GM12878 (cell line): ENCODE results near the gene OSTN. TPM values are rescaled to one million over a fixed set of nuclear protein-coding genes. Genes with fewer than 3 reads are reported as not detected.

Experiments used
- ATAC-seq: fragments of 200-7000 bp; cut with Tn5 transposase; 3 replicates; pipeline ENCODE4 v1.9.1; 2020; ENCODE audit warnings: mild to moderate bottlenecking, moderate library complexity
- BruUV-seq: library from RNA; stranded (reverse); fragments of 400-500 nt; replicated peaks from 2 replicates; lab custom pipeline; 2021; lab: Mats Ljungman, UMichigan
- CTCF ChIA-PET: fragments of 300-600 bp; sonication (Branson Sonifier 250); formaldehyde crosslinking; extraction: SDS; loops from one replicate; lab custom pipeline; 2021; ENCODE audit warnings: inconsistent platforms; lab: Yijun Ruan, JAX
- POLR2A ChIA-PET: fragments of 350-600 bp; formaldehyde crosslinking; extraction: SDS; loops from one replicate; lab custom pipeline; 2021; ENCODE audit warnings: inconsistent platforms; lab: Charles Lee
- RAD21 ChIA-PET: fragments of 300-600 bp; sonication (Branson Sonifier 250); formaldehyde crosslinking; loops from one replicate; lab custom pipeline; 2023; ENCODE audit warnings: antibody characterized with exemption; ENCODE audit not compliant: unreplicated experiment; lab: Charles Lee
- SMC1A ChIA-PET: fragments of 300-600 bp; sonication (Branson Sonifier 250); formaldehyde crosslinking; loops from one replicate; lab custom pipeline; 2023; ENCODE audit not compliant: unreplicated experiment, uncharacterized antibody; lab: Charles Lee
- DNase-seq: peaks from one replicate; pipeline ENCODE4 v3.0.0-alpha.2; 2011; ENCODE audit warnings: low read depth, low spot score
- FAIRE-seq: peaks from 3 replicates; lab custom pipeline; 2011; peaks lifted over from hg19 to GRCh38; lab: Jason Lieb, UNC
- H2AFZ ChIP-seq: 2 replicates; pipeline ENCODE4 v1.6.0; 2011; ENCODE audit warnings: low read depth, low read length, control low read depth; ENCODE audit not compliant: control insufficient read depth
- H3K27ac ChIP-seq: 2 replicates; pipeline ENCODE4 v1.5.1; 2011; ENCODE audit warnings: control low read depth; ENCODE audit not compliant: control insufficient read depth, insufficient read depth
- H3K27me3 ChIP-seq, 2 experiments: replicated peaks in 1 of 2; 2 replicates each; pipeline versions ENCODE4 v1.6.0 to v1.6.1; 2011; ENCODE audit warnings: low read length in 1 of 2; ENCODE audit not compliant: control insufficient read depth in 2 of 2, insufficient read depth in 2 of 2
- H3K36me3 ChIP-seq, 2 experiments: 2 replicates each; pipeline ENCODE4 v1.5.1; 2011; ENCODE audit warnings: low read length in 1 of 2; ENCODE audit not compliant: control insufficient read depth in 2 of 2, insufficient read depth in 2 of 2
- H3K4me1 ChIP-seq: 2 replicates; pipeline ENCODE4 v1.6.1; 2011; ENCODE audit warnings: mild to moderate bottlenecking, low read length, moderate library complexity, mixed read lengths; ENCODE audit not compliant: control insufficient read depth, insufficient read depth
- H3K4me2 ChIP-seq: 2 replicates; pipeline ENCODE4 v1.6.0; 2011; ENCODE audit warnings: control low read depth; ENCODE audit not compliant: control insufficient read depth, insufficient read depth
- H3K4me3 ChIP-seq: fragments of 200-600 bp; sonication (generic); 2 replicates; pipeline ENCODE4 v1.5.1; 2016
- H3K79me2 ChIP-seq: 2 replicates; pipeline ENCODE4 v1.6.0; 2011; ENCODE audit warnings: low read length; ENCODE audit not compliant: control insufficient read depth, insufficient read depth
- H3K9ac ChIP-seq: 2 replicates; pipeline ENCODE4 v1.8.0; 2011; ENCODE audit warnings: low read length, control low read depth, mixed read lengths; ENCODE audit not compliant: control insufficient read depth, insufficient read depth
- H3K9me3 ChIP-seq: replicated peaks from 3 replicates; pipeline ENCODE4 v1.5.1; 2011; ENCODE audit warnings: mild to moderate bottlenecking, low read length; ENCODE audit not compliant: control insufficient read depth, insufficient read depth
- H4K20me1 ChIP-seq: 2 replicates; pipeline ENCODE4 v1.6.0; 2011; ENCODE audit not compliant: control insufficient read depth, insufficient read depth
- CBFB ChIP-seq: IDR thresholded peaks from 2 replicates; pipeline ENCODE4 v1.6.1; 2016; ENCODE audit warnings: antibody characterized with exemption, low read depth
- CBX5 ChIP-seq: sonication (generic); IDR thresholded peaks from 2 replicates; pipeline ENCODE4 v1.6.1; 2016; ENCODE audit warnings: low read depth, moderate library complexity, mild to moderate bottlenecking, inconsistent platforms
- CEBPB ChIP-seq, 2 experiments: fragments of 150-350 bp in 1 of 2; IDR thresholded peaks; 2 replicates each; pipeline ENCODE4 v1.6.1; 2012 to 2014; ENCODE audit warnings: low read depth in 2 of 2, low read length in 2 of 2, borderline replicate concordance in 1 of 2, inconsistent platforms in 1 of 2
- IKZF2 ChIP-seq, 2 experiments: fragments of 450-650 bp; IDR thresholded peaks; 2 replicates each; pipeline ENCODE4 v1.6.1; 2017; ENCODE audit warnings: mild to moderate bottlenecking in 2 of 2, moderate library complexity in 2 of 2
- POLR2AphosphoS2 ChIP-seq: IDR thresholded peaks from 2 replicates; pipeline ENCODE4 v1.6.1; 2011; ENCODE audit warnings: low read depth, mild to moderate bottlenecking, low read length, improper control_type of control experiment, moderate library complexity
- STAT1 ChIP-seq: fragments of 450-650 bp; conservative IDR thresholded peaks from 2 replicates; pipeline ENCODE4 v1.6.1; 2014; ENCODE audit warnings: antibody characterized with exemption, mild to moderate bottlenecking
- SUZ12 ChIP-seq: fragments of 200-600 bp; sonication (generic); IDR thresholded peaks from one replicate; pipeline ENCODE4 v1.6.1; 2018; ENCODE audit warnings: antibody characterized with exemption, mild to moderate bottlenecking; ENCODE audit not compliant: unreplicated experiment
- TCF3 ChIP-seq: IDR thresholded peaks from 2 replicates; pipeline ENCODE4 v1.6.1; 2012; ENCODE audit warnings: low read depth, mild to moderate bottlenecking, low read length, borderline replicate concordance; ENCODE audit not compliant: insufficient read depth
- WGBS: methylation state at CpG from one replicate; pipeline ENCODE4 v1.1.6; 2016; ENCODE audit warnings: low lambda C conversion rate; ENCODE audit not compliant: insufficient replicate concordance, insufficient coverage; ENCODE audit errors: missing lambda C conversion rate; 5-methylcytosine and 5-hydroxymethylcytosine counted together
- in situ Hi-C: fragments of 300-500 bp; cut with MboI; formaldehyde crosslinking; loops from 9 replicates; pipeline ENCODE4 v1.14.3; 2018; ENCODE audit warnings: mixed read lengths
- intact Hi-C: fragments of 100-400 bp; cut with micrococcal nuclease; formaldehyde crosslinking; loops from one replicate; pipeline ENCODE4 v1.14.2; 2022; ENCODE audit not compliant: unreplicated experiment
- polyA plus RNA-seq, 11 experiments: library from polyadenylated mRNA; depleted of rRNA in 4 of 11; unstranded in 6 of 11; stranded (reverse) in 5 of 11; fragments of >200 nt; fragmentation: Nextera tagmentation in 4 of 11; fragmentation: Illumina TruSeq in 1 of 11; extraction: Ambion mirVana in 4 of 11; extraction: Trizol in 1 of 11; gene quantifications; 1 replicate in 1 of 11; 2 replicates in 10 of 11; pipeline versions ENCODE4 v1.2.1 to v1.2.3, GENCODE V29; 2011 to 2016; ENCODE audit warnings: inconsistent platforms in 2 of 11, missing spikeins in 2 of 11, low read depth in 1 of 11
- total RNA-seq, 4 experiments: library from RNA; depleted of rRNA in 3 of 4; stranded (reverse); fragments of >200 nt in 3 of 4; fragmentation: Illumina TruSeq in 1 of 4; extraction: Trizol in 1 of 4; gene quantifications; 2 replicates each; pipeline versions ENCODE4 v1.2.1 to v1.2.3, GENCODE V29; 2013 to 2021
- TF ChIP-seq, protein P1 (sequence below), 3 experiments: IDR thresholded peaks in 2 of 3; conservative IDR thresholded peaks in 1 of 3; 2 replicates each; pipeline ENCODE4 v1.5.1; 2011; ENCODE audit warnings: low read depth in 3 of 3, low read length in 3 of 3, mild to moderate bottlenecking in 3 of 3, control low read depth in 2 of 3, moderate library complexity in 2 of 3, inconsistent platforms in 1 of 3, mixed read lengths in 1 of 3; ENCODE audit not compliant: control insufficient read depth in 2 of 3, insufficient read depth in 1 of 3; ENCODE audit errors: extremely low read depth in 1 of 3
- TF ChIP-seq, protein P2 (sequence below): IDR thresholded peaks from 2 replicates; pipeline ENCODE4 v1.6.1; 2012; ENCODE audit warnings: low read depth, low read length, improper control_type of control experiment

OSTN gene
- total and polyA plus RNA-seq, 10 of the 15 experiments (the other 5 are each of a cell fraction or from before 2014, with no cell fraction given): 0.04 to 0.27 (median 0.06) TPM; not detected in 6

GRCh38 chr3:191263850-191264249 is 64.8 kb downstream of the OSTN start:
- ChIA-PET RAD21 (interaction anchor here (0.6 to 5.2 kb wide), 17 partner anchors 10 to 95 kb away, joined by 3 to 40 read pairs (median 7); partner anchors contain the start of gene UTS2B), SMC1A (interaction anchor here (0.9 to 21.5 kb wide), 18 partner anchors 10 to 125 kb away, joined by 3 to 375 read pairs (median 5); partner anchors contain the start of gene UTS2B), POLR2A (interaction anchor here (0.9 to 1.7 kb wide), 6 partner anchors 9 to 92 kb away, joined by 3 to 5 read pairs (median 3); no protein-coding TSS in a partner anchor), CTCF (interaction anchor here (0.6 to 1.7 kb wide), 8 partner anchors 9 to 117 kb away, joined by 3 to 6 read pairs (median 4); no protein-coding TSS in a partner anchor)
- FAIRE-seq: no peak
- Histone ChIP-seq H3K79me2 (no peaks in the 10 kb centered on the region), H3K27me3 (no peaks in the 10 kb centered on the region), H3K4me2 (peak overlapping the region; percentile 54; the same call in 1 of the 2 replicates), H3K36me3 (no peaks in the 10 kb centered on the region), H2AFZ (peak overlapping the region; percentile 51), H3K9ac (no peak overlapping the region), H3K9me3 (no peaks in the 10 kb centered on the region), H3K4me3 (peak overlapping the region; percentile 10; the same call in 1 of the 2 replicates), H3K4me1 (peaks cover 8% of the 10 kb centered on the region; the same call in 1 of the 2 replicates), H4K20me1 (no peaks in the 10 kb centered on the region), H3K27ac (peak overlapping the region; percentile 38)
- in situ Hi-C loops: no loop called here
- TF ChIP-seq STAT1: no peak
- TF ChIP-seq TCF3: no peak
- TF ChIP-seq, protein P1, sequence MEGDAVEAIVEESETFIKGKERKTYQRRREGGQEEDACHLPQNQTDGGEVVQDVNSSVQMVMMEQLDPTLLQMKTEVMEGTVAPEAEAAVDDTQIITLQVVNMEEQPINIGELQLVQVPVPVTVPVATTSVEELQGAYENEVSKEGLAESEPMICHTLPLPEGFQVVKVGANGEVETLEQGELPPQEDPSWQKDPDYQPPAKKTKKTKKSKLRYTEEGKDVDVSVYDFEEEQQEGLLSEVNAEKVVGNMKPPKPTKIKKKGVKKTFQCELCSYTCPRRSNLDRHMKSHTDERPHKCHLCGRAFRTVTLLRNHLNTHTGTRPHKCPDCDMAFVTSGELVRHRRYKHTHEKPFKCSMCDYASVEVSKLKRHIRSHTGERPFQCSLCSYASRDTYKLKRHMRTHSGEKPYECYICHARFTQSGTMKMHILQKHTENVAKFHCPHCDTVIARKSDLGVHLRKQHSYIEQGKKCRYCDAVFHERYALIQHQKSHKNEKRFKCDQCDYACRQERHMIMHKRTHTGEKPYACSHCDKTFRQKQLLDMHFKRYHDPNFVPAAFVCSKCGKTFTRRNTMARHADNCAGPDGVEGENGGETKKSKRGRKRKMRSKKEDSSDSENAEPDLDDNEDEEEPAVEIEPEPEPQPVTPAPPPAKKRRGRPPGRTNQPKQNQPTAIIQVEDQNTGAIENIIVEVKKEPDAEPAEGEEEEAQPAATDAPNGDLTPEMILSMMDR (IDR thresholded peaks at IDR 0.05 in 2 of 3, conservative IDR thresholded peaks at IDR 0.05 in 1 of 3; ENCODE audit: control insufficient read depth in 2 of 3, extremely low read depth in 1 of 3, insufficient read depth in 1 of 3, low read depth in 3 of 3, low read length in 3 of 3): no peak
- TF ChIP-seq, protein P2, sequence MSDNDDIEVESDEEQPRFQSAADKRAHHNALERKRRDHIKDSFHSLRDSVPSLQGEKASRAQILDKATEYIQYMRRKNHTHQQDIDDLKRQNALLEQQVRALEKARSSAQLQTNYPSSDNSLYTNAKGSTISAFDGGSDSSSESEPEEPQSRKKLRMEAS: no peak
- TF ChIP-seq CBX5: no peak
- no peak for TF ChIP-seq CEBPB (IDR thresholded peaks at IDR 0.05; ENCODE audit: borderline replicate concordance in 1 of 2, low read depth in 2 of 2, low read length in 2 of 2)
- TF ChIP-seq POLR2AphosphoS2: no peak
- TF ChIP-seq IKZF2 (IDR thresholded peaks at IDR 0.05): no peak
- TF ChIP-seq SUZ12: no peak
- TF ChIP-seq CBFB: no peak
- no peak for DNase-seq
- intact Hi-C loops: no loop called here
- peak; percentile 34 for ATAC-seq
- whole genome bisulfite sequencing: 8% methylated on average over 3 of the region's 3 CpGs
- no TSS peak for BruUV-seq
